SH-SY5Y (cell line): Measurements from ENCODE around the gene ORC6.

Experiments
- GATA2 ChIP-seq: IDR thresholded peaks from 2 replicates; pipeline ENCODE4 v1.6.1; 2011; ENCODE audit warnings: mild to moderate bottlenecking, low read depth, low read length
- GATA3 ChIP-seq: IDR thresholded peaks from 2 replicates; pipeline ENCODE4 v1.6.1; 2011; ENCODE audit warnings: low read depth, mild to moderate bottlenecking, low read length, moderate library complexity

GRCh38 chr16:46745617-46746016 lies 56.2 kb downstream of the ORC6 start:
- TF ChIP-seq GATA3 (no peak), GATA2 (no peak)
